A549 (cell line): ENCODE results near the gene SNAI3.

Experiments
- MAFK ChIP-seq: fragments of 450-650 bp; IDR thresholded peaks from 2 replicates; pipeline ENCODE4 v1.6.1; 2014; ENCODE audit not compliant: partially characterized antibody
- TF ChIP-seq, protein P1 (sequence below): fragments of >200 bp; sonication (Bioruptor Twin); formaldehyde crosslinking; IDR thresholded peaks from 3 replicates; pipeline ENCODE4 v1.6.1; 2016

DNA sequence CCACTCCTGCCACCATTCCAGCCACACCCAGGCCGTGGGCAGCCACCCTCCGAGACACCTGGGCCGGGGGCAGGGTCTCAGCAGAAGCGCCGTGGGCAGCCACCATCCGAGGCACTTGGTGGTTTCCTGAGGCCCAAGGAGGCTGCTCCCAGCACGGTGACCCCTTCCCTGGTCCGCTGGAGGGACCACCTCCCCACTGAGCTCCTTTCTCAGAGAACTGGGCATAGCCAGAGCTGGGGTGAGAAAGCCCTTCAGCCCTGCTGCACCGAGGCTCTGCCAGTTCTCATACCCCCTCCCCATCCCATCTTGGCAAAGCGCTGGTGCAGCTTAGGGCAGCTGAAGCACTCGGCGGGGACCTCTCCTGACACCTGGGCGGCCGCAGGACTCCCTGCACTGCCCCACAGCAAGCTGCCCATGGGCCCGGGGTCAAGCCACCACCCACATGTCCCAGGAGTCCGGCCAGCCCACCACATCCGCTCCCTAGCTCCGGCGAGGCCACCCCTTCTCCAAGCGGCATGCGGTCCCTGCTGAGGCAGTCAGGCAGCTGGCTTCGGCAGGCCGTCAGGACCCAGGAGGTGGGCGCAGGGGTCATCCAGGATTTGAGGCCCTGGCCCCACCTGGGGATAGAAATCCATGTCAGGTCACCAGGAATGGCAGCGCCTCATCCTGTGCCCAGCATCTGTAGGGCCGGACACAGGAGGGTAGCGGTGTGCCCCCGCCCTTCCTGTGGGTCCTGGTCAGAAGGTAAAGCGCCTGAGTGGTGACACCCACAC is 34.1 kb downstream of the SNAI3 start:
- no peak for TF ChIP-seq MAFK
- TF ChIP-seq, protein P1, sequence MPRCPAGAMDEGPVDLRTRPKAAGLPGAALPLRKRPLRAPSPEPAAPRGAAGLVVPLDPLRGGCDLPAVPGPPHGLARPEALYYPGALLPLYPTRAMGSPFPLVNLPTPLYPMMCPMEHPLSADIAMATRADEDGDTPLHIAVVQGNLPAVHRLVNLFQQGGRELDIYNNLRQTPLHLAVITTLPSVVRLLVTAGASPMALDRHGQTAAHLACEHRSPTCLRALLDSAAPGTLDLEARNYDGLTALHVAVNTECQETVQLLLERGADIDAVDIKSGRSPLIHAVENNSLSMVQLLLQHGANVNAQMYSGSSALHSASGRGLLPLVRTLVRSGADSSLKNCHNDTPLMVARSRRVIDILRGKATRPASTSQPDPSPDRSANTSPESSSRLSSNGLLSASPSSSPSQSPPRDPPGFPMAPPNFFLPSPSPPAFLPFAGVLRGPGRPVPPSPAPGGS = no peak
